ENCODE data around the gene COG1.
A peak's percentile ranks its signal among the peaks of the same experiment; 100 is the strongest.

COG1 gene

GRCh38 chr17:73250851-73251640 is 58.2 kb downstream of the COG1 start:
- no peak for TF ChIP-seq CTCF (IDR thresholded peaks at IDR 0.05; ENCODE audit: low read depth, low read length)
- no peak overlapping the region for H3K4me3 ChIP-seq (ENCODE audit: low read depth, low read length)

GRCh38 chr17:73251871-73252270 is 59.0 kb downstream of the COG1 start:
- TF ChIP-seq CTCF (IDR thresholded peaks at IDR 0.05; ENCODE audit: low read depth, low read length) = no peak
- H3K4me3 ChIP-seq (ENCODE audit: low read depth, low read length) = no peak overlapping the region

- TF ChIP-seq CTCF (IDR thresholded peaks at IDR 0.05; ENCODE audit: low read depth, low read length) = peak; percentile 88
- no peak overlapping the region for H3K4me3 ChIP-seq (ENCODE audit: low read depth, low read length)
Measured at GRCh38 chr17:73255671-73256181, 62.9 kb downstream of the COG1 start.

- H3K4me3 ChIP-seq (ENCODE audit: low read depth, low read length) = no peak overlapping the region
- no peak for TF ChIP-seq CTCF (IDR thresholded peaks at IDR 0.05; ENCODE audit: low read depth, low read length)
Measured at GRCh38 chr17:73256220-73256619, 63.4 kb downstream of the COG1 start.

- no peak for TF ChIP-seq CTCF (IDR thresholded peaks at IDR 0.05; ENCODE audit: low read depth, low read length)
- no peak overlapping the region for H3K4me3 ChIP-seq (ENCODE audit: low read depth, low read length)
Measured at GRCh38 chr17:73257516-73257915, 64.7 kb downstream of the COG1 start.
